GM21515 (cell line): Measurements from ENCODE around the gene FOXL2.

Experiments used
- ATAC-seq: cut with Tn5 transposase; IDR thresholded peaks from one replicate; pipeline ENCODE4 v1.9.1; 2021; ENCODE audit not compliant: unreplicated experiment

The FOXL2 gene

DNA sequence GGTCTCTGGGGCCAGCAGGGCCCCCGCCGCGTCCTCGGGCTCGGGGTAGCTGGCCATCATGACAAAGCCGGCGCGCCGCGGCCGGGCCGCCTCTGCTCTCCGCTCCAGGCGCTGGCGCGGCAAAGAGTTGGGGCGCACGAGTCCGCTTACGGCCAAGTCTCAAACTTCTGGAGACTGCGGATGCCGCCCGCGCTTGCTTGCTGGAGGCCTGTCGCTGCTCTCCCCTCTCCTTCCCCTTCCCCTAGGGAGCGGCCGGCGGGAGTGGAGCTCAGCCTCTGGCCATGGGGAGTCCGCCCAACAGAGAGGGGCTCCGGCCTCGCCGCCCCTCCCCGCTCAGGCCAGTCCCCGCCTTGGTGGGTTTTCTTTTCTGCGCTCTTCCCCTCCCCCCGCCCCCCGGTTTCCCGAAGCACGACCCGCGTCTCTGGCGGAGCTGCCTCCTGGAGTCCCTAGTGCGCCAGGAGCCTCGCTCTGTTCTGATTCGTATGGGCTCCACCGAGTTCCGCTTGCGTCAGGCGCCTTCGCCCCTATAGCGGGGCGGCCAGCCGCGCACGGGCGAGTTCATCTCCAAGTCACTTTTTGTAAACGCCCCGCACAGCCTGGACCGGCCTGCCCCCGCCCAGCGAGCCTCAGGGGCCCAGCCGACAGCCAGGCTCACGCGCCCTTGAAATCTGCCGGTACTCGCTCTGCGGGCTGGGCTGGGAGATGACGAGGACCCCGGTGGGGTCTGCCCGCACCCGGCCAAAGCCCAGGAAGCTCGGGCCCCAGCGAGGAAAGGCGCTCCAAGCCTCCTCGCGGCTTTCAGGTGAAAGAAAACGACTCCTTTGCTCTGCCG lies at the start of gene FOXL2, which contains the start of gene FOXL2NB:
FOXL2 (minus strand) TSS at position 475 of the 832 bp plus-strand sequence; CDS start at position 60, 415 bp downstream.
FOXL2NB (plus strand) TSS at position 555 of the 832 bp plus-strand sequence; CDS start at position 703, 148 bp downstream.
- ATAC-seq: no peak

DNA sequence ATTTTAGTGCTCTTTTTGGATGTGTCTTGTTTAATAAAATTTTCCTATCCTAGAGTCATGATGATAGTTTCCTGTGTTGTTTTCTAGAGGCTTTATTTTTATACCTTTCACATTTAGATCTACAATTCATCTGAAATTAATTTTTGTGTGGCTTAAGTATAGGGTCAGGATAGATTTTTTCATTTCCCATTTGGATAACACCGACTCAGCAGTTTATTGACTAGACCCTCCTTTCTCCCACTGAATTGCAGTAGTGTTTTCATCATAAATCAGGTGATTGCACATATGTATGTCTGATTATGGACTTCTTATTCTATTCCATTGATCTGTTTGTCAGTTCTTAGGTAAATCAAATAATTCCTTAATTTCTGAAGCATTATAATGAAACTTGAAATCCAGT lies 48.8 kb upstream of the FOXL2 start:
- no peak for ATAC-seq

DNA sequence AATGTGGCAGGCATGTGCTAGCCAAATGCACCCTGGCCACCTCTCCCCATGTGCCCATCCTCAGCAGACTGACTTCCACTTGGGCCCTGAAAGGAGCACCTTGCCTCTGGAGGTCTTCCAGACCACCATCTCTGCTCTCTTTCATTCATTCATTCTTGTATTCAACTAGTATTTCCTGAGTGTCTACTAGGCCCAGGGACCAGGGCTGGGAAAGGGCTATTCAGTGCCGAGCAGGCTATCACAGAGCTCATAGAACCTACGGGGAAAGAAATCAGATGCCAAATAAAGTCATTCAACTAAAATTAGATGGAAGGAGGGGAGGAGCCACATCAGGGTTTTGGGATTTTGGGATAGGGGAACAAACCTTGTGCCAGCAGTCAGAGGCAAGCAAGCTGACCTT lies 40.2 kb upstream of the FOXL2 start:
- ATAC-seq: no peak

DNA sequence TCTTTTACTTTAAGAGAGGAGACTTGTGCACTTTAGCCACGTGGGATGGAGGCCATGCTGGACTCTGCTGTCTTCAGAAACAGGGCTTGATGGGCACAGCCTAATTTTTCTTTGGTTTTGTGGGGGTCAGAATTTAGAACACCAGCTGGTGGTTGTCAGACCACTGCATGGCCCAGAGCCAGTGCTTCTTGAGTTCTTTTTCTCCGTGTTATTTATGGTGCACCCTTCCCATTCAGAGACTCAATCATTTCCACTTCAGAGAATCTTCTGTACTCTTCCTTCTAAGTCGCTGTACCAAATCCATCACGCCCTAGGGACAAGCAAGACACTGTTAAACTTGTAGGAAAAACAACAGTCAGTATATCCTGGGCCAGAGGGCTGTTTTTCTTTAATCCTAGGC lies 39.0 kb upstream of the FOXL2 start:
- no peak for ATAC-seq

DNA sequence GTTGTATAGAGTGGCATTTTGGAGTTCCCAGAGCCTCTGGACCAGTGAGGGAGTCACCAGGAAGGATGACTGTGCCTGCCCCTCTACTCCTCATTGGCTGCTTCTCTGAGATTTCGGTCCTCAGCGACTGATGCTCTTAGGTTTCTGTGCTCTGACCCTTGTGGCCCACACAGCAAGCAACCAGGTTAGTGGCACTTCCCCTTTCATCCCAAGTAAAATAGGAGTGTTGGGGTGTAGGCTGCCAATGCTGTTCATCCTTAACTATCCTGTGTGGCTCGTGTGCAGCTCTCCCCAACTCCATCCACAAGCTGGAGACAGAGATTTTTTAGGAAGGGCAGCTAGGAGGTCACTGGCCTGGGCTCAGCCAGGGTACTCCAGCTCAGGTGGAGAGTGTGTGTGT lies 37.9 kb upstream of the FOXL2 start:
- no peak for ATAC-seq

GRCh38 chr3:138976047-138976446 lies 29.1 kb upstream of the FOXL2 start:
- no peak for ATAC-seq

GRCh38 chr3:138975351-138975750 lies 28.4 kb upstream of the FOXL2 start:
- ATAC-seq: no peak

- ATAC-seq: no peak
Measured at GRCh38 chr3:138974462-138974861, 27.5 kb upstream of the FOXL2 start.

DNA sequence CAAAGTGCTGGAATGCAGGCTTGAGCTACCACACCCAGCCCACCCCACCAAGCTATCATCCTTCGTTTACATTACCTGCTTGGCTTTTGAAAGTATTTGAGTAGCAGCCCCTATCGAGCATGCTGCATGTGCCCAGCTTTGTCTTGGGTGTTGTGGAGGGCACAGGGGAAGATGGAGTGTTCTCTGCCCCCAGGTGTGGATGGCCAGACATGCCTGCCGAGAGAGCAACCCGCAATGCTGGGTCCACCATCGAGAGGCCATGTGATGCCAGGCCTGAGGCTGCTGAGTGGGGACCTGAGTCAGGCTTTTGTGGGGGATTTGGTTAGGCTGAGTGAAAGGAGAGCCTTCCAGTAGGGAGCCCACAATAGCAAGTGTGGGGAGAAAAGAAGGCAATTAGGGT lies 26.0 kb upstream of the FOXL2 start:
- no peak for ATAC-seq

DNA sequence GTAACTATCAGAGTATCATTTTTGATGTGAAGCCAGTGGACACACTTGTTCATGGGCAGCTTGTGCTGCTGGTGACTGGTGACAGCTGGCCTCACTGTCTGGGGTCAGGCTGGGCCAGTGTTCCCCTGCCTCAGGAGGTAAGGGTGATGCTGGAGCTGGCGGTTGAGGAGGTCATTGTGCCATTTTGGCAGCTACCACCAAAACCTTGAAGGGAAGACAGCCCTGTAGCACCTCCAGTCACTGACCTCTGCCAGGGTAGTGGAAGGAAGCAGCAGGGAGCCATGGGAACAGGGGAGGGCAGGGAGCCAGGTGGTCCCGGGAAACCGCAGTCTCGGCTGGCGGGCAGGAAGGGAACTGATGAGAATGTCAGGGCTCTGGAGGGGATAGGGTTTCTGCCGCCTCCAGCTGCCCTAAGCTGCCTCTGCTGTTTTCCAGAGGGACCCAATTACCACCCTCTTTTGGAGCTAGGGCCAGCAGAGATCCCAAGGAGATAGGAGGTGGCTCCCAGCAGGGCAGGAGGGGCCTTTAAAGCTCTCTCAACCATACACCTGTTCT lies 24.9 kb upstream of the FOXL2 start:
- no peak for ATAC-seq

DNA sequence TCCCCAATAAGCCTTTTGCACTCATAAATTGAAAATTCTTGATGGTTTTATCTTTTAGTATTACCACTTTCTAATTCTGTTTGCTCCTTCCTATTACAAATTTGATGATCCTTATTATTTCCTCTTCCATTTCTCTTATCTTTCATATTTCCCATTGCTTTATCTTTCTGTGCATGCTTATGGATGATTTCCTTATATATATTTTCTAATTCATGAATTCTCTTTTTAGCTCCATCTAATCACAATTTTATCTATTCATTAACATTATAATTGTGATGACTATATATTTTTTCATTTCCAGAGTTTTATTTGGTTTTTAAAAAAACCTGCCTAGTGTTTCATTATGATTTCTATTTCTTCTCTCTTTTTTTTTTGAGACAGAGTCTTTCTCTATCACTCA lies 18.0 kb upstream of the FOXL2 start:
- no peak for ATAC-seq

GRCh38 chr3:138964264-138964663 lies 17.3 kb upstream of the FOXL2 start:
- ATAC-seq: no peak

GRCh38 chr3:138962854-138963560 lies 16.1 kb upstream of the FOXL2 start:
- no peak for ATAC-seq

DNA sequence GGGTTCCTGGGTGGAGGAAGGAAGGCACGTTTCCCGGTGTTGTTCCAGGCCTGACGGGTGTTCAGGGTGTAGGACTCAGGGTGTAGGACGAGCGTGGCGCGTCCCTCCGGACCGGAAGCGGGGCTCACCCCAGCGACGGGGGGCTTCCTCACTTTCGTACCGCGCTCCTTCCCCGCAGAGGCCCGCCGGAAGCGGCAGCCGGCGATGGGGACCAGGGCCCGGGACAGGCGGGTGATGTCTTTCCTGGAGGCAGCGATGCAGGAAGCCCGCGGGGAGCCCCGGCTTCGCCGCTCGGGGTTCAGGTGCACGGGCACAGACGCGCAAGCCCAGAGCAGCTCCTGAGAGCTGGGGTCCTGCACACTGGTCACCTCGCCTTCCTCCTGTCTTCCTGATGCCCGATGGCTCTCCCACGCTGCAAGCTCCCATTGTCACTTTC lies 13.5 kb upstream of the FOXL2 start:
- no peak for ATAC-seq

- ATAC-seq: no peak
Measured at GRCh38 chr3:138950701-138951100, 3.8 kb upstream of the FOXL2 start.

DNA sequence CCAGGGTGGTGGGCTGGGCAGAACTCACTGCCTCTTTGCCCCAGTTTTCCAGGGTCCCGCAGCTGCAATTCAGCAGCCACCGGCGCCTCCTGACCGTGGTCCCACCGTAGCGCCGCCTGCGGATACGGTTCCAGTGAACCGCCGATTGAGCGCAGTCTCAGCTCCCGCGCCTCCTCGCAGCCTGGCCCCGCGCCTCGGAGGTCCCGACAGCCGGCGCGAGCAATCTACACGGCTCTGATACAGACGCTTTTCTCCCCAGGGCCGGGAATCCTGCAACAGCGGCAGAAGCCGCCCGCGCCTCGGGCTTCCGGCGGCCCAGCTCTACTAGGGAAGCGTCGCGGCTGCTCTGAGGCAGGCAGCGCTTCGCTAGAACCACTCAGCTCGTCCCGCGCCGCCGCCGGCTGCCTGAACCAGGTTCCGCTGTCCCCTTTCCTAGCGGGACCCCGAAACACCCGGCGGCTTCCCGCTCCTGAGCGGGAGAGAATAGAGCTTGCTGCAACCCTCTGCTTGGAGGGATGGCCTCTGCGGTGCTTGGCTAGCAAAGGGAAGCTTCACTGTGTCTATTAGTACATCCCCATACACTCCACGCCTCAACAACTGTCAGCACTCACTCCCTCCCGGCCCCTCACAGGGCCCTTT lies 3.2 kb upstream of the FOXL2 start:
- ATAC-seq: no peak

DNA sequence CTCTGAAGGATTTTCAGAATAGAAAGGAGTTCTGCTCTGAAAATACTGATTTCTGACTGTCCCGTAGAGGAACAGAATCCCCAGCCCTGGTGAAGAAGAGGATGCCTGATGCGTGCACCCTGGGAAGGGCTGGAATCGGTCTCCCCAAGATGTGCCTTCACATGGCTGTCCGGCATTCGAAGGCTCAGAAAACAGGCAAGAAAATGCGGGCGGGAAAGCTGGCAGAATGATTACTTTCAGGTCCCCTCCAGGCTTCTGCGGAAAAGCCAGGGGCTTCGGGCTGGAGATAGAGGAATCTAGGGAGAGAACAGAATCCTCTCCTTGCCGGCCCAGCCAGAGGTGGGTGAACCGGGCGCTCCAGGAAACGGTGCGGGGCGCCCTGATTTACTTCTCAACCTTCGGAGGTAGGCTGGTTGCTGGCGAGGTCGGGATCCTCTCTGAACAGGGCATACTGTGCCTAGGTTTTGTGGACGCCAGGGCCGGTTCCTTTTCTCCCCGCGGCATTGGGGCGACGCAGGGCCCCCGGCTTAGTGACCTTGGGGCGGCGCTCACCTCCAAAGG lies 2.6 kb upstream of the FOXL2 start:
- ATAC-seq: no peak

DNA sequence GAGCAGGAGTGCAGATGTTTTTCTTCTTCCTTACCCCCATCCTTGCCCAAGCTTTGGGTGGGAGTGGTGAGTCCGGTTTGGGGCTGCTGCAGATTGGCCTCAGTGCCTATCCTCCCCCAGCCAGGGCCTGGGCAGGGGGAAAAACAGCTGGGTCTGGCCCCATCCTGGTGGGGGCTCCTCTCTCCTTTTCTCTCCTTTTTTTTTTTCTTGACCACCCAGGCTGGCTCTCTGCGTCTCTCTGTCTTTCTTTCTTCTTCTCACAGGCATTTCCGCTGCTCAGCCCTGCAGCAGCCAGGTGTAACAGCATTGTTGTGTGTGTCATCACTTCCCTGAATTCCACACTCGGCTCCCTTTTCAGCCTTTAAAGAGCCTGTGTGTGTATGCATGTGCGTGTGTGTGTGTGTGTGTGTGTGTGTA lies 2.1 kb upstream of the FOXL2 start:
- no peak for ATAC-seq

GRCh38 chr3:138948371-138949001 lies 1.5 kb upstream of the FOXL2 start:
- ATAC-seq: no peak

DNA sequence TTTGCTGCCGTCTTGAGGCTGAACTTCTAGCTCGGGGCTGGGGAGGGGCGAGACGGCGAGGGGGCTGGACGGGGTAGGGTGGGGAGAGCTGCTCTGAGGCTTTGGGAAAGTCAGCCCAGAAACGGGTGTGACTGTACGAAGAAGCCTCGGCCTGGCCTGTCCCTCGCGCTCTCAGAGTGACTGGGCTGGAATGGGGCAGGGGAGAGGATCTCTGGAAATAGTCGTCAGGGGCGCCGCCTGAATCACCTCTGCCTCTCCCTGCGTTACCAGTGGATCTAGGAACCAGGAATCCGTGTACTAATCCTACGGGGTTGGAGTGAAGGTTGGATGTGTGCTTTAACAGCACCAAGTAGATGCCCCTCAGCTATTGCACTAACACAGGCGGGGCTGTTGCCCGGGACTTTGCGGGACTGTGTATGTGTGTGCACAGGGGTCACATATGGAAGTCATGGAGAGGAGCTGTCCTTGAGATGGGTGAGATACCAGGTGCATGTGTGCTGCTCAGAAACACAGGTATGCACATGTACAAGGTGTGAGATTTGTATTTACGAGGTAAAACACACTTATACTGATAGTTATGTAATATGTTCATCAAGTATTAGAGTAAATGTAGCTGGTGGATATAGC lies 671 bp upstream of the FOXL2 start:
- ATAC-seq: no peak
